Activated gamma-delta T cell treated with Interleukin-2 at 50 U/mL for 16 hours (primary cell): ENCODE results near the gene PPP1R3G.

Source experiments
- DNase-seq: peaks from one replicate; pipeline ENCODE4 v3.0.0-alpha.2; 2020

The PPP1R3G gene

GRCh38 chr6:5073992-5074391, 11.1 kb upstream of the PPP1R3G start:
- no peak for DNase-seq

- DNase-seq, result no peak
Measured at GRCh38 chr6:5076931-5077330, 8.2 kb upstream of the PPP1R3G start.

GRCh38 chr6:5078121-5078669, 6.9 kb upstream of the PPP1R3G start:
- DNase-seq, result no peak

GRCh38 chr6:5079692-5080091, 5.4 kb upstream of the PPP1R3G start:
- no peak for DNase-seq

GRCh38 chr6:5080574-5080973, 4.6 kb upstream of the PPP1R3G start:
- no peak for DNase-seq

GRCh38 chr6:5081182-5081581, 4.0 kb upstream of the PPP1R3G start:
- DNase-seq, result no peak

- DNase-seq, result no peak
Measured at GRCh38 chr6:5081955-5082354, 3.2 kb upstream of the PPP1R3G start.

- no peak for DNase-seq
Measured at GRCh38 chr6:5082487-5083306, 2.4 kb upstream of the PPP1R3G start.

GRCh38 chr6:5083307-5083583, 1.9 kb upstream of the PPP1R3G start:
- no peak for DNase-seq

GRCh38 chr6:5083813-5084359, 1.3 kb upstream of the PPP1R3G start:
- no peak for DNase-seq

GRCh38 chr6:5084360-5084780, 771 bp upstream of the PPP1R3G start:
- no peak for DNase-seq

GRCh38 chr6:5085648-5086293, 630 bp downstream of the PPP1R3G start:
- DNase-seq, result no peak

GRCh38 chr6:5086294-5086890, 1.3 kb downstream of the PPP1R3G start:
- no peak for DNase-seq

- DNase-seq, result no peak
Measured at GRCh38 chr6:5087389-5087788, 2.2 kb downstream of the PPP1R3G start.

- DNase-seq, result no peak
Measured at GRCh38 chr6:5088780-5089179, 3.6 kb downstream of the PPP1R3G start.

GRCh38 chr6:5089481-5090438, 4.6 kb downstream of the PPP1R3G start:
- DNase-seq, result no peak

- DNase-seq, result no peak
Measured at GRCh38 chr6:5090603-5091002, 5.5 kb downstream of the PPP1R3G start.

GRCh38 chr6:5091210-5092069, 6.3 kb downstream of the PPP1R3G start:
- DNase-seq, result no peak

- DNase-seq, result no peak
Measured at GRCh38 chr6:5093231-5094015, 8.3 kb downstream of the PPP1R3G start.

GRCh38 chr6:5094327-5094726, 9.2 kb downstream of the PPP1R3G start:
- DNase-seq, result no peak

GRCh38 chr6:5095236-5095635, 10.1 kb downstream of the PPP1R3G start:
- DNase-seq, result no peak
